Body of pancreas (tissue), 4 donors: ENCODE results near the gene INVS.

Experiments
- CTCF ChIP-seq, 7 experiments: fragments of 450-650 bp in 4 of 7; fragments of 200-600 bp in 3 of 7; sonication (generic) in 3 of 7; IDR thresholded peaks; one replicate each; pipeline ENCODE4 v1.5.1; 2016 to 2019; ENCODE audit warnings: antibody characterized with exemption in 7 of 7
- POLR2A ChIP-seq, 3 donors: fragments of 450-650 bp; IDR thresholded peaks; one replicate each; pipeline ENCODE4 v1.6.1; 2016; ENCODE audit warnings: antibody characterized with exemption in 3 of 3, mild to moderate bottlenecking in 2 of 3

DNA sequence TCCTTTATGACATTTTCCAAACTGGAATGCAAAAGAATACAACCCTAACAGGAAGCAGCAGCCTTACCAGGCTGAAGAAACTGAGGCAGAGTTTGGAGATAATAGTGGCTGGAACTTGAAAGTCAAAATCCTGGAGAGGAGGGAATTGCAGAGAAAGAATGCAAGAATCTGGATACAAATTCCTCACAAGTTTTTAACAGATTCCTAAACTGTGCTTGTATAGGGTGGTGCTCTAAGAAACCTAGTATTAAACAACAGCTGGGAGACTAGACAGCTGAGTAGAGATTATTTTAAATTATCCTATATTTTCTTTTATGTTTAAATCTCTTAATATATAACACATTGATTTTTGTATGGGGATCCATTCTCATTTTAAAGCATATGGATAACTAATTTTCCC is 30.7 kb downstream of the INVS start:
- TF ChIP-seq CTCF (IDR thresholded peaks at IDR 0.05), result no peak
- no peak for TF ChIP-seq POLR2A (IDR thresholded peaks at IDR 0.05)
